A549 treated with Hydrocortisone at 1 μM for 4 hours (cell line): ENCODE results near the gene PCMTD2. TPM values are rescaled to one million over a fixed set of nuclear protein-coding genes. Genes with fewer than 3 reads are reported as not detected.

Experiments used
- total RNA-seq: library from RNA; stranded (reverse); fragments of 200-300 nt; extraction: Qiagen RNA extraction; gene quantifications from 5 replicates; pipeline ENCODE4 v1.2.3, GENCODE V29; 2022

The PCMTD2 gene
- total RNA-seq: 8.6 to 13.4 TPM (median 12.1 TPM) in 5 replicates

GRCh38 chr20:64255361-64256281, at the start of gene PCMTD2:
Gene PCMTD2 (plus strand): TSS chr20:64255748. CDS start chr20:64259966, 4,218 bp downstream.

Other genes with a start within 250 kb of the PCMTD2 start
- 0.23 to 0.52 TPM (median 0.32 TPM) in 5 replicates for gene C20orf204, start 219.6 kb upstream of the PCMTD2 start, total RNA-seq
- 1.3 to 2.7 TPM (median 2.3 TPM) in 5 replicates for gene SOX18, start 206.1 kb upstream of the PCMTD2 start, total RNA-seq
- 26.0 to 48.5 TPM (median 44.8 TPM) in 5 replicates for gene TCEA2, start 192.6 kb upstream of the PCMTD2 start, total RNA-seq
- 29.7 to 38.9 TPM (median 36.5 TPM) in 5 replicates for gene RGS19, start 176.2 kb upstream of the PCMTD2 start, total RNA-seq
- gene OPRL1, start 175.7 kb upstream of the PCMTD2 start, total RNA-seq: 1.0 to 1.7 TPM (median 1.2 TPM) in 5 replicates
- 0.48 to 2.2 TPM (median 1.8 TPM) in 5 replicates for gene LKAAEAR1, start 171.3 kb upstream of the PCMTD2 start, total RNA-seq
- not detected in 5 replicates for gene NPBWR2, start 148.2 kb upstream of the PCMTD2 start, total RNA-seq
- 0.08 to 0.35 TPM (median 0.15 TPM) in 5 replicates for gene MYT1, start 91.3 kb upstream of the PCMTD2 start, total RNA-seq